HepG2 (cell line): ENCODE results near the gene KRTAP5-4. TPM values are rescaled to one million over a fixed set of nuclear protein-coding genes. Genes with fewer than 3 reads are reported as not detected.

Source experiments
- GRHL1 ChIP-seq: sonication (generic); formaldehyde crosslinking; conservative IDR thresholded peaks from 2 replicates; pipeline ENCODE4 v1.8.0; 2022; ENCODE audit warnings: missing genetic modification reagents
- HMGA1 ChIP-seq: sonication (generic); formaldehyde crosslinking; conservative IDR thresholded peaks from 2 replicates; pipeline ENCODE4 v1.4.0; 2020; ENCODE audit warnings: missing genetic modification reagents
- HNRNPK ChIP-seq: fragments of 200-400 bp; formaldehyde crosslinking; IDR thresholded peaks from 2 replicates; pipeline ENCODE4 v1.6.1; 2018; ENCODE audit warnings: low read length, low read depth, moderate library complexity, mild to moderate bottlenecking; ENCODE audit not compliant: poor library complexity, severe bottlenecking
- NCOA2 ChIP-seq: sonication (generic); formaldehyde crosslinking; IDR thresholded peaks from 2 replicates; pipeline ENCODE4 v1.8.0; 2022; ENCODE audit warnings: inconsistent platforms
- NPAS2 ChIP-seq: sonication (generic); formaldehyde crosslinking; IDR thresholded peaks from 2 replicates; pipeline ENCODE4 v1.8.0; 2022; ENCODE audit warnings: mild to moderate bottlenecking, missing genetic modification reagents, borderline replicate concordance
- POLR2AphosphoS5 ChIP-seq: IDR thresholded peaks from 2 replicates; pipeline ENCODE4 v1.6.1; 2012; ENCODE audit warnings: low read depth, low read length
- SP2 ChIP-seq: sonication (generic); formaldehyde crosslinking; IDR thresholded peaks from 2 replicates; pipeline ENCODE4 v1.5.1; 2020; ENCODE audit warnings: mild to moderate bottlenecking, missing genetic modification reagents
- ZFP36L1 ChIP-seq: sonication (generic); formaldehyde crosslinking; IDR thresholded peaks from 2 replicates; pipeline ENCODE4 v1.8.0; 2022; ENCODE audit warnings: mild to moderate bottlenecking, missing genetic modification reagents, moderate library complexity
- ZNF142 ChIP-seq: sonication (generic); formaldehyde crosslinking; IDR thresholded peaks from 2 replicates; pipeline ENCODE4 v1.4.0; 2020; ENCODE audit warnings: missing genetic modification reagents
- ZNF20 ChIP-seq: sonication (generic); formaldehyde crosslinking; IDR thresholded peaks from 2 replicates; pipeline ENCODE4 v1.4.0; 2020; ENCODE audit warnings: mild to moderate bottlenecking, moderate library complexity, missing genetic modification reagents
- ZNF557 ChIP-seq: sonication (generic); formaldehyde crosslinking; IDR thresholded peaks from 2 replicates; pipeline ENCODE4 v1.4.0; 2020; ENCODE audit warnings: missing genetic modification reagents
- ZNF720 ChIP-seq: sonication (generic); formaldehyde crosslinking; IDR thresholded peaks from 2 replicates; pipeline ENCODE4 v1.4.0; 2020; ENCODE audit warnings: missing genetic modification reagents
- ZNF792 ChIP-seq: IDR thresholded peaks from 2 replicates; pipeline ENCODE4 v1.6.1; 2016
- polyA plus RNA-seq, 8 experiments: library from polyadenylated mRNA; depleted of rRNA in 3 of 8; stranded (reverse) in 7 of 8; unstranded in 1 of 8; fragments of >200 nt; fragmentation: Illumina TruSeq in 4 of 8; extraction: Trizol in 4 of 8; gene quantifications; 2 replicates each; pipeline versions ENCODE4 v1.2.1 to v1.2.3, GENCODE V29; 2011 to 2016; ENCODE audit warnings: low read depth in 4 of 8, missing spikeins in 1 of 8, mixed read lengths in 1 of 8; ENCODE audit not compliant: insufficient read depth in 1 of 8
- total RNA-seq, 5 experiments: library from RNA; depleted of rRNA; stranded (reverse); fragments of >200 nt; fragmentation: Illumina TruSeq; extraction: Trizol; gene quantifications; 2 replicates each; pipeline ENCODE4 v1.2.3, GENCODE V29; 2016; ENCODE audit warnings: low read depth in 1 of 5
- TF ChIP-seq, protein P1 (sequence below): sonication (generic); formaldehyde crosslinking; IDR thresholded peaks from 2 replicates; pipeline ENCODE4 v1.4.0; 2020; ENCODE audit warnings: missing genetic modification reagents, borderline replicate concordance
- TF ChIP-seq, protein P2 (sequence below): sonication (generic); formaldehyde crosslinking; IDR thresholded peaks from 2 replicates; pipeline ENCODE4 v1.4.0; 2020; ENCODE audit warnings: missing genetic modification reagents, borderline replicate concordance
- TF ChIP-seq, protein P3 (sequence below): fragments of 450-650 bp; IDR thresholded peaks from 2 replicates; pipeline ENCODE4 v1.6.1; 2017

Gene KRTAP5-4
- total and polyA plus RNA-seq, 2 of the 13 experiments (the other 11 are each of a cell fraction or from before 2014, with no cell fraction given): not detected

DNA sequence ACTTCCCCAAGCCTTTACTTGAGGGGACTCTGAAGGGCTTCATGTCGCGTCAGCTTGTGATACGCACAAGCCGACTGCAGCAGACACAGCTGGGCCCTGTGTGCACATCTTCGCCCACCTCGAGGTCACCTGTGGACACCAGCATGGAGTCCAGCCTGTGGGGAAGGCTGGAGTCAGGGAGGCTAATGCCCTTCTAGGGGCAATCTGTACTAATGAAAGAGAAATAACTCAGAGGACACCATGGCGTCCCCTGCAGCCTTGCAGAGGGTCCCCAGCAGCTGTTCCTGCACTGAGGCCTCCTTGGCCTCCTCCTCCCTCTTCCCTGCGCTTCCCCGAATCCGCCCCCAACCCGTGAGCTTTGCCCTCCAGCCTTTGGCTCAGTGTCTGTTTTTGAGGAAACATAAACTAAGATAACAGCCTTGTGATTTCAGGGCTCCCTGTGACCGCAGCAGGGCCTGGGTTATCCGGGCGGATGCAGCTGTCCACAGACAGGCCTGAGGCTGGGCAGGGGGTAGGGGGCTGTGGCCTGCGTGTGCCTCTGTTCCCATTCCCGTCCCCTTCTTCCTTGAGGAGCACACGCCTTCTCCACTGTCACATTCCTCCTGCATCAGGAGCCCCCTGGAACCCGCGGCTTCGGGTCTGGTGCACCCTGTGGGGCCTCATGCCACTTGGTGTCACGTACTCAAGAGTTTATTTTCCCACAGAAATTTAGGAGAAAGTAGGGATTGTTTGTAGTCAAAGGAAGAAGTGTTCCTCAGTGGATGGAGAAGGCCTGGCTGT, 32.6 kb upstream of the KRTAP5-4 start (continued):
- peak; percentile 40; the same call in 1 of the 2 replicates for TF ChIP-seq POLR2AphosphoS5
- no peak for TF ChIP-seq HNRNPK
- TF ChIP-seq, protein P1, sequence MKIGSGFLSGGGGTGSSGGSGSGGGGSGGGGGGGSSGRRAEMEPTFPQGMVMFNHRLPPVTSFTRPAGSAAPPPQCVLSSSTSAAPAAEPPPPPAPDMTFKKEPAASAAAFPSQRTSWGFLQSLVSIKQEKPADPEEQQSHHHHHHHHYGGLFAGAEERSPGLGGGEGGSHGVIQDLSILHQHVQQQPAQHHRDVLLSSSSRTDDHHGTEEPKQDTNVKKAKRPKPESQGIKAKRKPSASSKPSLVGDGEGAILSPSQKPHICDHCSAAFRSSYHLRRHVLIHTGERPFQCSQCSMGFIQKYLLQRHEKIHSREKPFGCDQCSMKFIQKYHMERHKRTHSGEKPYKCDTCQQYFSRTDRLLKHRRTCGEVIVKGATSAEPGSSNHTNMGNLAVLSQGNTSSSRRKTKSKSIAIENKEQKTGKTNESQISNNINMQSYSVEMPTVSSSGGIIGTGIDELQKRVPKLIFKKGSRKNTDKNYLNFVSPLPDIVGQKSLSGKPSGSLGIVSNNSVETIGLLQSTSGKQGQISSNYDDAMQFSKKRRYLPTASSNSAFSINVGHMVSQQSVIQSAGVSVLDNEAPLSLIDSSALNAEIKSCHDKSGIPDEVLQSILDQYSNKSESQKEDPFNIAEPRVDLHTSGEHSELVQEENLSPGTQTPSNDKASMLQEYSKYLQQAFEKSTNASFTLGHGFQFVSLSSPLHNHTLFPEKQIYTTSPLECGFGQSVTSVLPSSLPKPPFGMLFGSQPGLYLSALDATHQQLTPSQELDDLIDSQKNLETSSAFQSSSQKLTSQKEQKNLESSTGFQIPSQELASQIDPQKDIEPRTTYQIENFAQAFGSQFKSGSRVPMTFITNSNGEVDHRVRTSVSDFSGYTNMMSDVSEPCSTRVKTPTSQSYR (CRISPR knock-in tag): no peak
- TF ChIP-seq ZNF720 (CRISPR knock-in tag): no peak
- TF ChIP-seq ZNF792: 0 out of 2 replicates have a peak, but pooled peaks have one; percentile 18
- no peak for TF ChIP-seq NPAS2 (CRISPR knock-in tag)
- TF ChIP-seq ZFP36L1 (CRISPR knock-in tag): peak; percentile 47; the same call in 1 of the 2 replicates
- no peak for TF ChIP-seq GRHL1 (CRISPR knock-in tag)
- no peak for TF ChIP-seq ZNF557 (CRISPR knock-in tag)
- TF ChIP-seq ZNF142 (CRISPR knock-in tag): no peak
- no peak for TF ChIP-seq ZNF20 (CRISPR knock-in tag)
- TF ChIP-seq SP2 (CRISPR knock-in tag): no peak
- TF ChIP-seq, protein P2, sequence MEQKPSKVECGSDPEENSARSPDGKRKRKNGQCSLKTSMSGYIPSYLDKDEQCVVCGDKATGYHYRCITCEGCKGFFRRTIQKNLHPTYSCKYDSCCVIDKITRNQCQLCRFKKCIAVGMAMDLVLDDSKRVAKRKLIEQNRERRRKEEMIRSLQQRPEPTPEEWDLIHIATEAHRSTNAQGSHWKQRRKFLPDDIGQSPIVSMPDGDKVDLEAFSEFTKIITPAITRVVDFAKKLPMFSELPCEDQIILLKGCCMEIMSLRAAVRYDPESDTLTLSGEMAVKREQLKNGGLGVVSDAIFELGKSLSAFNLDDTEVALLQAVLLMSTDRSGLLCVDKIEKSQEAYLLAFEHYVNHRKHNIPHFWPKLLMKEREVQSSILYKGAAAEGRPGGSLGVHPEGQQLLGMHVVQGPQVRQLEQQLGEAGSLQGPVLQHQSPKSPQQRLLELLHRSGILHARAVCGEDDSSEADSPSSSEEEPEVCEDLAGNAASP: 0 out of 2 replicates have a peak, but pooled peaks have one; percentile 31
- no peak for TF ChIP-seq HMGA1 (CRISPR knock-in tag)
- TF ChIP-seq, protein P3, sequence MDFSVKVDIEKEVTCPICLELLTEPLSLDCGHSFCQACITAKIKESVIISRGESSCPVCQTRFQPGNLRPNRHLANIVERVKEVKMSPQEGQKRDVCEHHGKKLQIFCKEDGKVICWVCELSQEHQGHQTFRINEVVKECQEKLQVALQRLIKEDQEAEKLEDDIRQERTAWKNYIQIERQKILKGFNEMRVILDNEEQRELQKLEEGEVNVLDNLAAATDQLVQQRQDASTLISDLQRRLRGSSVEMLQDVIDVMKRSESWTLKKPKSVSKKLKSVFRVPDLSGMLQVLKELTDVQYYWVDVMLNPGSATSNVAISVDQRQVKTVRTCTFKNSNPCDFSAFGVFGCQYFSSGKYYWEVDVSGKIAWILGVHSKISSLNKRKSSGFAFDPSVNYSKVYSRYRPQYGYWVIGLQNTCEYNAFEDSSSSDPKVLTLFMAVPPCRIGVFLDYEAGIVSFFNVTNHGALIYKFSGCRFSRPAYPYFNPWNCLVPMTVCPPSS: no peak
- peak; percentile 89 for TF ChIP-seq NCOA2 (CRISPR knock-in tag)
